ENCODE results near the gene COL26A1.

DNA sequence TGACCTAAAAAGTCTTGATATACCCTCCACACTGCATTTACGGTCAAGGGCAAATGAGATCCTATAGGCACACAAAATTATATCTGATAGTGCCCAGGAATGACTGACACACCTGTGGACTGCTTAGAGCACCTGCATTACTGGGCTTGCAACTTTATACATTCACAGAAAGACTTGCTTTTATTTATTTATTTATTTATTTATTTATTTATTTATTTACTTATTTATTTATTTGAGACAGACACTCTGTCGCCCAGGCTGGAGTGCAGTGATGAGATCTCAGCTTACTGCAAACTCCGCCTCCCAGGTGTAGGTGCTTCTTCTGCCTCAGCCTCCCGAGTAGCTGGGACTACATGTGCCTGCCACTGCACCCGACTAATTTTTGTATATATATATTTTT, 34.5 kb upstream of the COL26A1 start:
- TF ChIP-seq, protein P1, sequence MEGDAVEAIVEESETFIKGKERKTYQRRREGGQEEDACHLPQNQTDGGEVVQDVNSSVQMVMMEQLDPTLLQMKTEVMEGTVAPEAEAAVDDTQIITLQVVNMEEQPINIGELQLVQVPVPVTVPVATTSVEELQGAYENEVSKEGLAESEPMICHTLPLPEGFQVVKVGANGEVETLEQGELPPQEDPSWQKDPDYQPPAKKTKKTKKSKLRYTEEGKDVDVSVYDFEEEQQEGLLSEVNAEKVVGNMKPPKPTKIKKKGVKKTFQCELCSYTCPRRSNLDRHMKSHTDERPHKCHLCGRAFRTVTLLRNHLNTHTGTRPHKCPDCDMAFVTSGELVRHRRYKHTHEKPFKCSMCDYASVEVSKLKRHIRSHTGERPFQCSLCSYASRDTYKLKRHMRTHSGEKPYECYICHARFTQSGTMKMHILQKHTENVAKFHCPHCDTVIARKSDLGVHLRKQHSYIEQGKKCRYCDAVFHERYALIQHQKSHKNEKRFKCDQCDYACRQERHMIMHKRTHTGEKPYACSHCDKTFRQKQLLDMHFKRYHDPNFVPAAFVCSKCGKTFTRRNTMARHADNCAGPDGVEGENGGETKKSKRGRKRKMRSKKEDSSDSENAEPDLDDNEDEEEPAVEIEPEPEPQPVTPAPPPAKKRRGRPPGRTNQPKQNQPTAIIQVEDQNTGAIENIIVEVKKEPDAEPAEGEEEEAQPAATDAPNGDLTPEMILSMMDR (conservative IDR thresholded peaks at IDR 0.05; ENCODE audit: low read depth, low read length), result no peak
- TF ChIP-seq EZH2phosphoT487 (IDR thresholded peaks at IDR 0.05; ENCODE audit: borderline replicate concordance, low read length), result no peak
- TF ChIP-seq EZH2 (IDR thresholded peaks at IDR 0.05; ENCODE audit: low read length, unreplicated experiment), result no peak

Data from PC-3 (cell line).